Mesendoderm (in vitro differentiated cells): Measurements from ENCODE around the gene PTPRZ1. TPM values are rescaled to one million over a fixed set of nuclear protein-coding genes. Genes with fewer than 3 reads are reported as not detected.

Source experiments
- DNase-seq: peaks from one replicate; pipeline ENCODE4 v3.0.0; 2013
- H2AK5ac ChIP-seq: 2 replicates; pipeline ENCODE4 v1.6.1; 2013; ENCODE audit warnings: low read length, inconsistent platforms
- H2BK120ac ChIP-seq: 2 replicates; pipeline ENCODE4 v1.6.1; 2013; ENCODE audit warnings: low read depth, mild to moderate bottlenecking, low read length, moderate library complexity, mixed read lengths
- H2BK15ac ChIP-seq: replicated peaks from 2 replicates; pipeline ENCODE4 v1.6.1; 2013; ENCODE audit warnings: low read depth, mild to moderate bottlenecking, moderate library complexity
- H2BK5ac ChIP-seq: 2 replicates; pipeline ENCODE4 v1.6.1; 2013; ENCODE audit warnings: low read length, inconsistent platforms
- H3K18ac ChIP-seq: 2 replicates; pipeline ENCODE4 v1.6.1; 2013; ENCODE audit warnings: mild to moderate bottlenecking, low read length, mixed read lengths
- H3K23ac ChIP-seq: one replicate; pipeline ENCODE4 v1.6.1; 2013; ENCODE audit warnings: low read length
- H3K27ac ChIP-seq: 2 replicates; pipeline ENCODE4 v1.5.1; 2013; ENCODE audit warnings: low read depth, mild to moderate bottlenecking, inconsistent platforms, low read length, moderate library complexity
- H3K27me3 ChIP-seq: 2 replicates; pipeline ENCODE4 v1.6.1; 2013; ENCODE audit warnings: low read length, control low read depth, mild to moderate bottlenecking, inconsistent platforms; ENCODE audit not compliant: insufficient read depth, poor library complexity
- H3K36me3 ChIP-seq: 2 replicates; pipeline ENCODE4 v1.6.1; 2013; ENCODE audit warnings: low read length, inconsistent platforms; ENCODE audit not compliant: control insufficient read depth, insufficient read depth
- H3K4ac ChIP-seq: one replicate; pipeline ENCODE4 v1.6.1; 2013; ENCODE audit warnings: low read depth, mild to moderate bottlenecking, low read length, moderate library complexity
- H3K4me1 ChIP-seq: 2 replicates; pipeline ENCODE4 v1.6.1; 2013; ENCODE audit warnings: low read depth, low read length, inconsistent platforms; ENCODE audit not compliant: control insufficient read depth
- H3K4me2 ChIP-seq: 2 replicates; pipeline ENCODE4 v1.6.1; 2013; ENCODE audit warnings: low read length
- H3K4me3 ChIP-seq: 2 replicates; pipeline ENCODE4 v1.5.1; 2013; ENCODE audit warnings: mild to moderate bottlenecking, low read length
- H3K56ac ChIP-seq: one replicate; pipeline ENCODE4 v1.6.1; 2013; ENCODE audit warnings: low read length
- H3K79me1 ChIP-seq: 2 replicates; pipeline ENCODE4 v1.6.1; 2013; ENCODE audit warnings: low read length, inconsistent platforms
- H3K79me2 ChIP-seq: 2 replicates; pipeline ENCODE4 v1.6.1; 2013; ENCODE audit warnings: mild to moderate bottlenecking, low read length; ENCODE audit not compliant: control insufficient read depth, insufficient read depth
- H3K9ac ChIP-seq: 2 replicates; pipeline ENCODE4 v1.6.1; 2013; ENCODE audit warnings: low read length, inconsistent platforms
- H4K5ac ChIP-seq: one replicate; pipeline ENCODE4 v1.6.1; 2013; ENCODE audit warnings: low read length
- H4K8ac ChIP-seq: one replicate; pipeline ENCODE4 v1.6.1; 2013; ENCODE audit warnings: low read depth, mild to moderate bottlenecking, control low read depth, low read length, moderate library complexity
- WGBS: extraction: QIAGEN DNeasy Blood & Tissue Kit; methylation state at CpG from one replicate; pipeline ENCODE4 v1.1.7; 2013; ENCODE audit warnings: low lambda C conversion rate, missing lambda C conversion rate; ENCODE audit not compliant: insufficient coverage; ENCODE audit errors: extremely low coverage; 5-methylcytosine and 5-hydroxymethylcytosine counted together
- polyA plus RNA-seq, 2 experiments: library from polyadenylated mRNA; stranded (reverse); fragments of 200-250 nt; gene quantifications; one replicate each; pipeline ENCODE4 v1.2.3, GENCODE V29; 2013

Gene PTPRZ1
- 31.1 TPM for polyA plus RNA-seq (2013, experiment 1 of 2)
- polyA plus RNA-seq (2013, experiment 2 of 2), result 31.9 TPM

- Histone ChIP-seq H3K36me3 (no peaks in the 10 kb centered on the region), H3K4ac (no peak within 1 kb of the TSS), H3K23ac (no peak within 1 kb of the TSS), H3K79me2 (peaks cover 12% of the 10 kb centered on the region), H2BK120ac (no peak within 1 kb of the TSS), H4K8ac (no peak within 1 kb of the TSS), H3K4me3 (peak within 1 kb of the TSS; percentile 80), H3K9ac (peak within 1 kb of the TSS; percentile 76), H4K5ac (no peak within 1 kb of the TSS), H3K27ac (peak within 1 kb of the TSS; percentile 53), H3K4me1 (no peaks in the 10 kb centered on the region), H3K79me1 (no peaks in the 10 kb centered on the region), H2BK15ac (no peak within 1 kb of the TSS), H3K27me3 (no peaks in the 10 kb centered on the region), H3K4me2 (peak within 1 kb of the TSS; percentile 65), H3K56ac (peak within 1 kb of the TSS; percentile 84), H2AK5ac (no peak within 1 kb of the TSS), H2BK5ac (no peak within 1 kb of the TSS), H3K18ac (peak within 1 kb of the TSS; percentile 65)
- DNase-seq, result peak; percentile 82
- no CpG with 5 or more reads among the region's 49 CpGs for WGBS
Observed at GRCh38 chr7:121872831-121873288, at the start of gene PTPRZ1. TSS of gene PTPRZ1 (plus strand) at chr7:121873161. CDS start at chr7:121873500, 339 bp downstream.

GRCh38 chr7:121824276-121824675 lies 48.7 kb upstream of the PTPRZ1 start:
- Histone ChIP-seq H3K56ac (no peak overlapping the region), H3K18ac (no peak overlapping the region), H4K8ac (no peak overlapping the region), H3K4me3 (no peak overlapping the region), H4K5ac (no peak overlapping the region), H3K79me2 (no peaks in the 10 kb centered on the region), H3K27ac (no peak overlapping the region), H3K4ac (no peak overlapping the region), H2AK5ac (no peak overlapping the region), H2BK120ac (no peak overlapping the region), H2BK5ac (no peak overlapping the region), H3K4me2 (no peak overlapping the region), H3K9ac (no peak overlapping the region), H3K79me1 (no peaks in the 10 kb centered on the region), H3K27me3 (no peaks in the 10 kb centered on the region), H3K36me3 (no peaks in the 10 kb centered on the region), H3K4me1 (no peaks in the 10 kb centered on the region), H3K23ac (no peak overlapping the region), H2BK15ac (no peak overlapping the region)
- no CpG with 5 or more reads among the region's 1 CpG for WGBS
- DNase-seq, result no peak

GRCh38 chr7:121831351-121831750 lies 41.6 kb upstream of the PTPRZ1 start:
- no peak overlapping the region for H2AK5ac ChIP-seq
- H3K27ac ChIP-seq, result no peak overlapping the region
- H2BK120ac ChIP-seq, result no peak overlapping the region
- no peak overlapping the region for H3K23ac ChIP-seq
- H3K79me1 ChIP-seq, result no peaks in the 10 kb centered on the region
- no peaks in the 10 kb centered on the region for H3K27me3 ChIP-seq
- no peaks in the 10 kb centered on the region for H3K79me2 ChIP-seq
- H3K4me3 ChIP-seq, result no peak overlapping the region
- H2BK15ac ChIP-seq, result no peak overlapping the region
- WGBS, result no CpG with 5 or more reads among the region's 3 CpGs
- H4K8ac ChIP-seq, result no peak overlapping the region
- H3K4ac ChIP-seq, result no peak overlapping the region
- no peak overlapping the region for H2BK5ac ChIP-seq
- no peak overlapping the region for H3K9ac ChIP-seq
- no peak overlapping the region for H3K18ac ChIP-seq
- no peak for DNase-seq
- H4K5ac ChIP-seq, result no peak overlapping the region
- H3K56ac ChIP-seq, result no peak overlapping the region
- no peaks in the 10 kb centered on the region for H3K36me3 ChIP-seq
- H3K4me2 ChIP-seq, result no peak overlapping the region
- no peaks in the 10 kb centered on the region for H3K4me1 ChIP-seq

- WGBS, result no CpG with 5 or more reads among the region's 5 CpGs
- Histone ChIP-seq H3K36me3 (no peaks in the 10 kb centered on the region), H2BK5ac (no peak overlapping the region), H3K4me1 (no peaks in the 10 kb centered on the region), H3K27ac (no peak overlapping the region), H3K79me1 (no peaks in the 10 kb centered on the region), H2BK120ac (no peak overlapping the region), H3K9ac (no peak overlapping the region), H3K4ac (no peak overlapping the region), H3K4me3 (no peak overlapping the region), H2BK15ac (no peak overlapping the region), H3K4me2 (no peak overlapping the region), H2AK5ac (no peak overlapping the region), H3K79me2 (no peaks in the 10 kb centered on the region), H3K18ac (no peak overlapping the region), H4K5ac (no peak overlapping the region), H3K23ac (no peak overlapping the region), H3K27me3 (no peaks in the 10 kb centered on the region), H4K8ac (no peak overlapping the region), H3K56ac (no peak overlapping the region)
- DNase-seq, result no peak
Observed at GRCh38 chr7:121831801-121832200, 41.2 kb upstream of the PTPRZ1 start.

- no peaks in the 10 kb centered on the region for H3K36me3 ChIP-seq
- H3K27ac ChIP-seq, result no peak overlapping the region
- no peak overlapping the region for H3K4ac ChIP-seq
- no peak overlapping the region for H2BK5ac ChIP-seq
- no peak overlapping the region for H3K56ac ChIP-seq
- H4K5ac ChIP-seq, result no peak overlapping the region
- H3K18ac ChIP-seq, result no peak overlapping the region
- H3K79me1 ChIP-seq, result no peaks in the 10 kb centered on the region
- no peak overlapping the region for H4K8ac ChIP-seq
- no CpG with 5 or more reads among the region's 8 CpGs for WGBS
- H3K27me3 ChIP-seq, result no peaks in the 10 kb centered on the region
- no peak overlapping the region for H2BK15ac ChIP-seq
- DNase-seq, result no peak
- no peaks in the 10 kb centered on the region for H3K79me2 ChIP-seq
- H2BK120ac ChIP-seq, result no peak overlapping the region
- no peak overlapping the region for H3K4me3 ChIP-seq
- no peak overlapping the region for H3K9ac ChIP-seq
- H2AK5ac ChIP-seq, result no peak overlapping the region
- no peak overlapping the region for H3K23ac ChIP-seq
- H3K4me2 ChIP-seq, result no peak overlapping the region
- no peaks in the 10 kb centered on the region for H3K4me1 ChIP-seq
Observed at GRCh38 chr7:121832347-121832746, 40.6 kb upstream of the PTPRZ1 start.

GRCh38 chr7:121833991-121834390 lies 39.0 kb upstream of the PTPRZ1 start:
- Histone ChIP-seq H3K27me3 (no peaks in the 10 kb centered on the region), H3K56ac (no peak overlapping the region), H4K8ac (no peak overlapping the region), H3K36me3 (no peaks in the 10 kb centered on the region), H3K4me3 (no peak overlapping the region), H3K23ac (no peak overlapping the region), H4K5ac (no peak overlapping the region), H2BK5ac (no peak overlapping the region), H2AK5ac (no peak overlapping the region), H3K4me1 (no peaks in the 10 kb centered on the region), H3K9ac (no peak overlapping the region), H3K27ac (no peak overlapping the region), H2BK120ac (no peak overlapping the region), H3K4ac (no peak overlapping the region), H2BK15ac (no peak overlapping the region), H3K18ac (no peak overlapping the region), H3K79me2 (no peaks in the 10 kb centered on the region), H3K4me2 (no peak overlapping the region), H3K79me1 (no peaks in the 10 kb centered on the region)
- DNase-seq, result no peak
